Neural cell (in vitro differentiated cells): ENCODE measurements around the gene NSL1.

Source experiments
- EP300 ChIP-seq: fragments of 450-650 bp; conservative IDR thresholded peaks from 2 replicates; pipeline ENCODE4 v1.6.1; 2014; ENCODE audit warnings: antibody characterized with exemption, mild to moderate bottlenecking, moderate library complexity; ENCODE audit not compliant: poor library complexity, severe bottlenecking
- EZH2 ChIP-seq: fragments of 200-600, 300-800 bp; shearing (Covaris generic), sonication (generic); IDR thresholded peaks from 2 replicates; pipeline ENCODE4 v1.6.1; 2014; ENCODE audit warnings: antibody characterized with exemption, low read length, borderline replicate concordance, mild to moderate bottlenecking; ENCODE audit not compliant: insufficient read depth, poor library complexity, severe bottlenecking
- MXI1 ChIP-seq: fragments of 450-650 bp; conservative IDR thresholded peaks from 2 replicates; pipeline ENCODE4 v1.6.1; 2014; ENCODE audit warnings: antibody characterized with exemption, mild to moderate bottlenecking; ENCODE audit not compliant: poor library complexity, severe bottlenecking
- POLR2AphosphoS5 ChIP-seq: IDR thresholded peaks from 2 replicates; pipeline ENCODE4 v1.6.1; 2012
- RAD21 ChIP-seq: fragments of 450-650 bp; conservative IDR thresholded peaks from 2 replicates; pipeline ENCODE4 v1.6.1; 2014; ENCODE audit warnings: antibody characterized with exemption, mild to moderate bottlenecking, moderate library complexity
- REST ChIP-seq: IDR thresholded peaks from 2 replicates; pipeline ENCODE4 v1.6.1; 2012; ENCODE audit warnings: borderline replicate concordance
- SMC3 ChIP-seq: fragments of 450-650 bp; conservative IDR thresholded peaks from 2 replicates; pipeline ENCODE4 v1.6.1; 2014; ENCODE audit warnings: antibody characterized with exemption, mild to moderate bottlenecking, moderate library complexity; ENCODE audit not compliant: poor library complexity
- TAF1 ChIP-seq: IDR thresholded peaks from 2 replicates; pipeline ENCODE4 v1.6.1; 2012; ENCODE audit warnings: low read depth
- TF ChIP-seq, protein P1 (sequence below): fragments of 450-650 bp; IDR thresholded peaks from 2 replicates; pipeline ENCODE4 v1.5.1; 2014; ENCODE audit warnings: antibody characterized with exemption, mild to moderate bottlenecking, moderate library complexity; ENCODE audit not compliant: poor library complexity, severe bottlenecking

DNA sequence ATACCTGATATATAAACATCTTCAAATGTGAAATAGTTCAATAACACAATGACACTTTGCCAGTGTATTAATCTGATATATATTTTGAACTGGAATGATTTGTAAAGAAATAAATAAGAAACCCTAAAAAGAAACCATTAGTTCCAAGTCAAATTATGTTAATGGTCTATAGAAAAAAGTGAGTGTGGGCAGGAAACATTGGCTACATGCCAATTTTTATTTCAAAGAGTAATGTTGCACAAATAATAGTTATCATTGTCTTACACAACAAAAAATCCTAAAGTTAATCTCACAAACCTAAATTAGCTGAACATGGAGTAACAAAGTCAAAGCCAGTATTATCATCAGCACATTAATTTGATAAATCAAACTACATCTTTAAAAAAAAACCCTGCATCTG lies 54.0 kb downstream of the NSL1 start:
- TF ChIP-seq, protein P1, sequence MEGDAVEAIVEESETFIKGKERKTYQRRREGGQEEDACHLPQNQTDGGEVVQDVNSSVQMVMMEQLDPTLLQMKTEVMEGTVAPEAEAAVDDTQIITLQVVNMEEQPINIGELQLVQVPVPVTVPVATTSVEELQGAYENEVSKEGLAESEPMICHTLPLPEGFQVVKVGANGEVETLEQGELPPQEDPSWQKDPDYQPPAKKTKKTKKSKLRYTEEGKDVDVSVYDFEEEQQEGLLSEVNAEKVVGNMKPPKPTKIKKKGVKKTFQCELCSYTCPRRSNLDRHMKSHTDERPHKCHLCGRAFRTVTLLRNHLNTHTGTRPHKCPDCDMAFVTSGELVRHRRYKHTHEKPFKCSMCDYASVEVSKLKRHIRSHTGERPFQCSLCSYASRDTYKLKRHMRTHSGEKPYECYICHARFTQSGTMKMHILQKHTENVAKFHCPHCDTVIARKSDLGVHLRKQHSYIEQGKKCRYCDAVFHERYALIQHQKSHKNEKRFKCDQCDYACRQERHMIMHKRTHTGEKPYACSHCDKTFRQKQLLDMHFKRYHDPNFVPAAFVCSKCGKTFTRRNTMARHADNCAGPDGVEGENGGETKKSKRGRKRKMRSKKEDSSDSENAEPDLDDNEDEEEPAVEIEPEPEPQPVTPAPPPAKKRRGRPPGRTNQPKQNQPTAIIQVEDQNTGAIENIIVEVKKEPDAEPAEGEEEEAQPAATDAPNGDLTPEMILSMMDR, result no peak
- TF ChIP-seq EP300 (no peak), POLR2AphosphoS5 (no peak), RAD21 (no peak), TAF1 (no peak), EZH2 (no peak), REST (no peak), MXI1 (no peak), SMC3 (no peak)
